HG03095 (cell line): ENCODE results near the gene DIS3.
"Not testable (repeated sequence)": the region's sequence is repeated elsewhere in the genome, so short reads cannot be mapped to it uniquely, and the experiment has no call there.

ENCODE experiments used
- ATAC-seq: cut with Tn5 transposase; IDR thresholded peaks from one replicate; pipeline ENCODE4 v1.9.1; 2021; ENCODE audit warnings: moderate library complexity; ENCODE audit not compliant: unreplicated experiment

DIS3 gene

GRCh38 chr13:72781451-72782439, at the start of gene DIS3, which contains the start of gene PIBF1:
TSS of gene DIS3 (minus strand) at chr13:72781900. CDS start at chr13:72781832, 68 bp downstream.
TSS of gene PIBF1 (plus strand) at chr13:72782133. CDS start at chr13:72783470, 1,337 bp downstream.
- ATAC-seq: peak; percentile 96

- ATAC-seq: no peak
These were observed 42.0 kb upstream of the DIS3 start for GRCh38 chr13:72823724-72824123.

GRCh38 chr13:72823081-72823480, 41.4 kb upstream of the DIS3 start:
- ATAC-seq: no peak

DNA sequence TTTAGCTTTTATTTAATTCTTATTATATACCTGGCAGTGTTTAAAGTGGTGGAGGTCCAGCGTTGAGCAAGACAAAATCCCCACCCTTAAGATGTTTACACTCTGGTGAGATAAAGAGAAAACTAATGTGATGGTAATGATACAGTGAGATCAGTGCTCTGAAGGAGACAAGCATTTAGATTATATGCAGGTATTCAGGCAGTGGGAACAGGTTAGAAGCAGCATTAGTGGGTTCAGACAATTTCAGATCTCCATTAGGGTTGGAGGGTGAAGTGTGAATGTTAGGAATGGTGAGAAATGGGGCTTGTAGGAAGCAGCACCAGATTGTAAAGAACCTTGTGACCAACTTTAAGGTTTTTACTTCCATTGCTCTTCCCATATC, 39.2 kb upstream of the DIS3 start:
- ATAC-seq: no peak

DNA sequence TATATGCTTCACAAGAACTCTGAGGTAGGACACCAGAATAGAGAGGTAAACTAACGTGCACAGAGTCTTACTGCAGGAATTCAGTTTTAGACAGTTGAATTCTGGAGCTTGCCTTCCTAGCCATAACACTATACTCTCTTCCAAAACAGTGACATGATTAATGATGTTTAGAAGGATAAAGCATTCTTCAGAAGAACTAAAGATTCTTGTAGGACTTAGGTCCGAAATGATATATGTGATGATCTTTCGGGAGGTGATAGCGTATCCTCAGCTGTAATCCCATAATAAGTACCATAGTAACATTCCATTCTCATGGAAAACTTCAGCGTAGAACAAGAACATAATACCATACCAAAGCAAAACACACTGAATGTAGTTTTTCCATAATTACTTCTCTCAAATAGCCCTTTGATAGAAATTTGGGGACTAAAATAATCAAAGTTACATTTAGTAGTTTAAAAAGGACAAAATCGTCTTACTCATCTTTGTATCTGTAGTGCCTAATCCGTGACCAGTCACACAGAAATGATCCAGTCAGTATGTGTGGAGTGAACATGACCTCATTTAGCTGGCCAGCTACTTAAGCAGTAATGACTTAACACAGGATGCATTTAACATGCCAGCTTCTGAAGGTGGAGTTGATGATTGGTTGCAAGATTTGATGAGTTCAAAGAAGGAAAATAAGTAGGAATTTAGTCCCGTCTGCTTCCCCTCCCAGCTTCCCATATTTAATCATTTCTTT, 38.6 kb upstream of the DIS3 start:
- no peak for ATAC-seq

- no peak for ATAC-seq
These were observed 27.3 kb upstream of the DIS3 start for GRCh38 chr13:72808917-72809500.

DNA sequence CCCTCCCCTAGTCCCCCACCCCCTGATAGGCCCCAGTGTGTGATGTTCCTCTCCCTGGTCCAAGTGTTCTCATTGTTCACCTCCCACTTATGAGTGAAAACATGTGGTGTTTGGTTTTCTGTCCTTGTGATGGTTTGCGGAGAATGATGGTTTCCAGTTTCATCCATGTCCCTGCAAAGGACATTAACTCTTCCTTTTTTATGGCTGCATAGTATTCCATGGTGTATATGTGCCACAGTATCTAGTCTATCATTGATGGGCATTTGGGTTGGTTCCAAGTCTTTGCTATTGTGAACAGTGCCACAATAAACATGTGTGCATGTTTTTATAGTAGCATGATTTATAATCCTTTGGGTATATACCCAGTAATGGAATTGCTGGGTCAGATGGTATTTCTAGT, 24.8 kb upstream of the DIS3 start:
- ATAC-seq: not testable (repeated sequence)

GRCh38 chr13:72805676-72806346, 24.1 kb upstream of the DIS3 start:
- ATAC-seq: no peak

GRCh38 chr13:72804301-72804700, 22.6 kb upstream of the DIS3 start:
- no peak for ATAC-seq

DNA sequence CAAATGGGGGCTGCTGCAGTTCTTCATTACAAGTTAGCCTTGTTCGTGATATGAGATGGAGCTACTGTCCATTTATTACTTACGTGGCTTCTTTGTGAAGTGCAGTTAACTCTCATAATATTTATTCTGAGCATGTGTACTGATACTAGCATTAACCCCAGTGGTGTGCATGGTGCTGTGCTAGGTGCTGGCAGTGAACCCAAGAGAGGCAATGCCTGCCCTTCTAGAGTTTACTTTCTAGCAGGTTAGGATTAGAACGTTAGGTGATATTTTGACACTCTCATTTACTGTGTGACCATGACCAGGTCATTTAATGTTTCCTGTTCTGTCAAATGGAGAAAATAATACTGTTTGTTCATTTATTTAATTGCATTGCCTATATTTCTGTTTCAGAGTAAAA, 17.1 kb upstream of the DIS3 start:
- no peak for ATAC-seq

DNA sequence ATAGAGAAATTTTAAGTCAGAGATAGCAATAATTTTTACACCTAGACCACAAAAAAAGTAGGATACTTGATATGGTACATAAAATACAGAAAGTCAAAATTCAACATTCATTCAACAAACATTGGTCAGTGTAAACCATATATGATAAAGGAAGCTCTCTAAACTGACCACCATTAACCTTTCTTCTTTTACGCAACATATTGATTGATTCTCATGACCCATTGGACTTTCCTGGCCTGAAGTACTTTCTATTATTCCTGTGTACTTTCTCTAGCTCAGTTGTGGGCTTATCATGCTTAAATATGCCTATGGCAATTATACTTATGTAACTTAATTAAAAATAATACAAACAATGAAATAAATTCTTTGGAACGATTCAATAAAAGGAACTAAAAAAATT, 10.9 kb upstream of the DIS3 start:
- no peak for ATAC-seq

GRCh38 chr13:72788831-72789230, 7.1 kb upstream of the DIS3 start:
- ATAC-seq: no peak

GRCh38 chr13:72784679-72785078, 3.0 kb upstream of the DIS3 start:
- not testable (repeated sequence) for ATAC-seq

DNA sequence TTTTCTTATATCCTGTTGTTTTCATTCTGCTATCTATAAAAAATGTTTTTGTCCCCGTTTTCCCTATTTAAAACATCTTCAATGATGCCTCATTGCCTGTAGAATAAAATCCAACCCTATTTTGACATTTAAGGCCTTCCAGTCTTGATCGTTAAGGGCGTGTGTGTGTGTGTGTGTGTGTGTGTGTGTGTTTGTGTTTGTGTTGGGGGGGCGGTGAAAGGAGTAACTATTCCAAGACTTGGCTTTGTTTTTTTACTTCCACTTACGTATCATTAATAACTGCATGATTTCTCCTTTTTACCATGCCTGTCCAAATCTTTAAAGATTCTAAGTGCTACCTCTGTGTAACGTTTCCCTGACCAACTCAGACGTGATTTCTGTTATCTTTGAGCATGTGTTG, 1.0 kb upstream of the DIS3 start:
- ATAC-seq: no peak

DNA sequence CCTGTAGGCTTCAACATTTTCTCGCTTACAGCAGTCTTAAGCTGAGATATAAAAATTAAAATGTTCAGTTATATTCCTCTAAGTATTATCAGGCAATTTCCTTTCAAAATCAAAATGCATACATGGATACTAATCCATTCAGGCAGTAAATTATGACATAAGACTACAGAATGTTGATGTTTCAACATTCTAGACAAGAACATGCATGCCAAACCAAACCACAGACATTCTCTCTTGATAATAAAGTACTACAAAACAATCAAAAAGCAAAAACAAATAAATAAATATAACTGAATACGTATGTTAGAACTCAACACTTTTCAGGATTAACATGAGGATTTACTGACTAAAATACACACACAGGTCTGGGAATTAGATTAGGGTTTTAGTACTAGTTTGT, 7.7 kb downstream of the DIS3 start:
- ATAC-seq: no peak

- ATAC-seq: no peak
These were observed 18.3 kb downstream of the DIS3 start for GRCh38 chr13:72763411-72763810.

GRCh38 chr13:72760189-72760588, 21.5 kb downstream of the DIS3 start:
- no peak for ATAC-seq

DNA sequence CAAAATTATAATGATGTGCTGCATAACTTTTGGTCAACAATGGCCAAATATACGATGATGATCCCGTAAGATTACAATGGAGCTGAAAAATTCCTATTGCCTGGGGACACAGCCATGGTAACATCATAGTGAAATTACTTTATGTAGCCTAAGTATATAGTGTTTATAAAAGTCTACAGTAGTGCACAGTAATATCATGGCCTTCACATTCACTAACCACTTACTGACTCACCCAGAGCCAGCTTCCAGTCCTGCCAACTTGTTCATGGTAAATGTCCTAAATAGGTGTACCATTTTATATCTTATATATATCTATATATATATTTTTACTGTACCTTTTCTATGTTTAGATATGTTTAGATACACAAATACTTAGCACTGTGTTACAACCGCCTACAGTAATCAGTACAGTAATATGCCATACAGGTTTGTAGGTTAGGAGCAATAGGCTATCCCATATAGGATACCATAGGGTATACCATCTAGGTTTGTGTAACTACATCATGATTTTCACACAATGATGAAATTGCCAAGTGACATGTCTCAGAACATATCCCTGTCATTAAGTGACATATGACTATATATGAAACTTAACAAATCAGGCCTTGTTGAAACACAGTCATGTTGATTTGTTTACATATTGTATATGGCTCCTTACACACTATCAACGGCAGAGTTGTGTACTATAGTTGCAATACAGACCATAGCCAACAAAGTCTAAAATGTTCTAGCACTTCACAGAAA, 23.7 kb downstream of the DIS3 start:
- no peak for ATAC-seq

- ATAC-seq: no peak
These were observed 27.6 kb downstream of the DIS3 start for GRCh38 chr13:72754111-72754510.

- ATAC-seq: no peak
These were observed 30.5 kb downstream of the DIS3 start for GRCh38 chr13:72751220-72751619.
